Endothelial cell of coronary artery (primary cell): ENCODE data around the gene RPGRIP1L. TPM values are rescaled to one million over a fixed set of nuclear protein-coding genes. Genes with fewer than 3 reads are reported as not detected.

Experiments
- total RNA-seq: library from RNA; depleted of rRNA; stranded (reverse); fragments of >200 nt; gene quantifications from 2 replicates; pipeline ENCODE4 v1.2.3, GENCODE V29; 2014

RPGRIP1L gene
- 7.9 and 8.5 TPM in 2 replicates for total RNA-seq

GRCh38 chr16:53703590-53704444, at the start of gene RPGRIP1L, which contains the start of gene FTO:
Gene RPGRIP1L, minus strand, starts transcription at chr16:53703859. Its CDS starts 3,136 bp downstream, at chr16:53700723.
Gene FTO, plus strand, starts transcription at chr16:53704156.

Other genes starting within 250 kb of the RPGRIP1L start
- gene AKTIP, start 200.7 kb downstream of the RPGRIP1L start, total RNA-seq, result 20.9 and 30.3 TPM in 2 replicates
- 55.6 and 67.2 TPM in 2 replicates for gene FTO, start 297 bp upstream of the RPGRIP1L start, total RNA-seq